Eye (tissue), 1 donor: ENCODE measurements around the gene CLCN4.

Experiments
- DNase-seq: peaks from one replicate; pipeline ENCODE4 v3.0.0-alpha.2; 2015

CLCN4 gene

DNA sequence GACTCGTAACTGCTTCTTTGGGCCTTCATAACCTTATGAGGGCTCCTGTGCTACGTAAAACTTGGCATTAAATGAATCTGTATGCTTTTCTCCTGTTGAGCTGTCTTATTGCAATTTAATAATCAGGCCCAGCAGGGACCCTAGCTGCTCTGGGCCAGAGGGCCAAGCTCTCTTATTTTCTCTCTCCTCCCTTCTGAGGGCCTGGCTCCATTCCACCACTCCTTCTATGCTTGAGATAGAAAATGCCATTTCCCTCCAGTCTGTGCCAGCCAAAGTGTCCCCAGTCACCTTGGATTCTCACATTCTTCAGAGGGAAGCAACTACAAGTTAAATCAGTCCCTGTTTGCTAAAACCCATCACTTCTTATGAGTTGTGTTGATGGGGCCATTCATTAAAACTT, 90.1 kb downstream of the CLCN4 start:
- no peak for DNase-seq

DNA sequence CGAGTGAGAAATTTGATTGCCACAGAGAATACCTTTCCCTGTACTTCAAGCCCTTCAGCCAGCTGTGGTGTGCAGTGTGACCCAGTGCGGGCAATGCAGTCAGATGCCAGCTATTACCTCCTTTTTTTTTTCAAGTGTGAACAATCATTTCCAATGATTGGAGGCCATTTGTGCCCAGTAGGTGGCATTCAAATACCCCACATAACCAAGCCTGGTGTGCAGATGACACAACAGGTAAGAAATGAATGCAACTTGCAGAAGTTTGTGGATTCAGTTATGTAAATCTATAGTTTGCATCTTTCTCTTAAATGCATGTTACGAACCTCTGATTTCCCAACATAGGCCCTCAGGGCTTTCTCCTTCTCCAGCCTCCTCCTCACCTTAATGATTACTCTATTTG, 98.0 kb downstream of the CLCN4 start:
- no peak for DNase-seq

DNA sequence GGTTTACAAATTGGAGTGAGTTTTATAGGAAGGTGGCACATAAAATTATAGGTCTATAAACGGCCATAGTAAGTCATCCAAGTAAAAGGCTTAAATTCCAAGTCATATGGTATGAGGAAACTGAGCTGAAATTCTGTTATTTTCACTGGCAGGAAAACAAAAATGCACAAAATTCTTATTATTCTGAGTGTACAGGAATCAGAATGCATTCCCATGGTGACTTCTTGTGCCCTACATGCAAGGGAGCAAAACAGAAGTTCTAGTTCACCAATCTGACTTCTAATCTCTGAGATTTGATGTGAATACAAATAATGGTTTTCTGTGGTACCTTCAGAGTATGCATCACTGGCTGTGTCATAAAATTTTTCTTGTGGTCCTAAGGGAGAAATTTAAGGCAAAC, 102.9 kb downstream of the CLCN4 start:
- no peak for DNase-seq

DNA sequence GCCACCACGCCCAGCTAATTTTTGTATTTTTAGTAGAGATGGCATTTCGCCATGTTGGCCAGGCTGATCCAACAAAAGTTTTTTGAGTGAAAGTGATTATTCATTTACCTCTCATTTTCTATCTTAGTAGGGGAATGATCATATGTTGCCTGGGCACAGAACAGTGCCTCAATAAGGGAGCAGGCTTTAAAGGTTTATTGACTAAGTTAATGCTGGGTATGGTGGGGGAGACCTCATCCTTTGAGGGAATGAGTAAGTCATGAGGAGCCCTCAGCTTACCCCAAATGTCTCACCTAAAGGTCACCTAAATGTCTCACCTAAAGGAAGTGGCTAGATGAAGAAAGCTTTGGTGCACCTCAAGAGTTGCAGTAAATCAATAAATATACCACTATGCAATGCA, 109.0 kb downstream of the CLCN4 start:
- no peak for DNase-seq

DNA sequence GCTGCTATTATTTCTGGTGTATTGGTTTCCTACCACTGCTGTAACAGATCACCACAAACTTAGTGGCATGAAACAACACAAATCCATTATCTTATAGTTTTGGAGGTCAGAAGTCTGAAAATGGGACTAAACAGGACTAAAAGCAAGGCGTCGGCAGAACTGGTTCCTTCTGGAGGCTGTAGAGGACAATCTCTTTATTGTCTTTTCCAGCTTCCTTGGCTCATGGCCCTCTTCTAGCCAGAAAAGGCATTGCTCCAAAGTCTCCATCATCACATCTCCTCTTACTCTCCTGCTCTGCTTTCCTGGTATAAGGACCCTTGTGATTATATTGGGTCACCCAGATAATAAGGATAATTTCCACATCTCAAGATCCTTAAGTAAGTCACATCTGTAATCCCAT, 121.9 kb downstream of the CLCN4 start:
- DNase-seq, result no peak

DNA sequence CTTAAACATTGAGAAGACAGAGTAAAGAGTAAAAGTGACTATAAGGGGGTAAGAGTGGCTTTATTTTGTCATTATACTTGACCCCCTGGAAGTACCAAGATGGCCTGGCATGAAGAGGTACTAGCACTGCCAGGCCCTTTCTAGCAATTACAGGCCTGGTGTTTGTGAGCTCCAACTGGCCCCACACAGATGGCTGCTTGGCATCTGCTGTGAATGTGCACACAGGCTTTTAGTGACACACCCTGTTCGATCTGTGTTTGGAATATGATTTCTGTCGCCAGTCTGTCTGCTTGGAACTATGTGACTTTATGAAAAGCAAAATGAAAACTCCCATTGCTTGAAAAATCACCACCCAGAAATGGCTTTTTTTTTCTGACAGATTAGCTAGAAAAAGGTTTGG, 123.3 kb downstream of the CLCN4 start:
- no peak for DNase-seq

DNA sequence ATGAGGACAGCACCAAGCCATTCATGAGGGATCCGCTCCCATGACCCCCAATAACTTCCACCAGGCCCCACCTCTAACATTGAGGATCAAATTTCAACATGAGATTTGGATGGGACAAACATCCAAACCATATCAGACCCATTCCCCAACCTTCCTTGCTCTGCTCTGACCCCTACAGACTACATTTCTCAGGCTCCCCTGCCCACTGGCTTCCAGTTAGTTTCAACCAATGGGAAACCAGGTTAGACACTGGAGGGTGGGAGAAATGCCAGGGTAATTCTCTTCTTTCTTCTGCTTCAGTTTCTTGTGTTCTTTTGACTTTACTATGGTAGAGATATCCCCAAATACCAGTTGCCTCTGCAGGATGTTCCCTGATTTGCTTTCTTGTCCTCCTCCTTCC, 125.7 kb downstream of the CLCN4 start:
- DNase-seq, result no peak

DNA sequence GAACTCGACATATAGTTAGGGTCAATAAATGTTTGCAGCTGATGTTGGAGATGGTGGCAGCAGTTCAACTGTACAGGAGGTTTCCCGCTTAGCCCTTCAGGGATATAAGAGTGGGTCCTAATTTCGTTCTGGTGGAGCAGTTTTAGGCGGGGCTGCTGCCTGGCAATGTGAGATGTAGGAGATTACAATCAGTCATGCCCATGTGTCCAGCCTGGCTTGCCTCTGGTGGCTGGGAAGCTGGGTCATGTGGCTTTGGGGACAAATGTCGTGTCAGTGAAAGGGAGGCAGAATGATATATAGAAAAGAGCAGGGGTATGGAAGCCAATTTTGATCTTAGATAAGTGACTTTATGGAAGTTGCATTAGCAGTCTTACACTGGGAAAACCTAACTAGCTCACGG, 129.4 kb downstream of the CLCN4 start:
- DNase-seq, result no peak
